Astrocyte (in vitro differentiated cells and primary cell): ENCODE data around the gene ARAP1.

Source experiments
- CTCF ChIP-seq: IDR thresholded peaks from 2 replicates; pipeline ENCODE4 v1.5.1; 2011; ENCODE audit warnings: low read depth, mild to moderate bottlenecking, inconsistent platforms, low read length, moderate library complexity; ENCODE audit not compliant: insufficient read depth
- EZH2 ChIP-seq: IDR thresholded peaks from 2 replicates; pipeline ENCODE4 v1.6.1; 2012; ENCODE audit warnings: mild to moderate bottlenecking, low read length, inconsistent platforms; ENCODE audit not compliant: insufficient read depth

DNA sequence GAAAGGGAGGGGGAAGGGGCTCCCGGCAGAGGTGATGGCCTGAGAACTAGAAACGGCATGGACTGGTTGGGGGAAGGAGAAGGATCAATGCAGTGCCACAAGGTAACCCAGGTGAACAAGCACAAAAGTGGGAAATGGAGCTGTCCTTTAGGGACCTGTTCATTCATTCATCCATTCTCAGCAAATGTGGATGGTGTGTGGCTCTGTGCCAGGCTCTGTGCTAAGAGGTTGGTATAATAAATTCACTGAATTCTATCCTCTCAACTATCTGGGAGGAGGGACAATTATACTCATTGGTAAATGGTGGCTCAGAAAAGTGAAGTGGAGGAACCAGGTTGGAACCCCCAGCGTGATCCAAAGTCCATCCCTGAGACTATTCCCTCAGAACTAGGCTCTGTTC, 18.6 kb upstream of the ARAP1 start:
- no peak for TF ChIP-seq CTCF
- TF ChIP-seq EZH2 = no peak
